ENCODE measurements around the gene MTRF1L. TPM values are rescaled to one million over a fixed set of nuclear protein-coding genes. Genes with fewer than 3 reads are reported as not detected.
A peak's percentile ranks its signal among the peaks of the same experiment; 100 is the strongest.

MTRF1L gene, protein sequence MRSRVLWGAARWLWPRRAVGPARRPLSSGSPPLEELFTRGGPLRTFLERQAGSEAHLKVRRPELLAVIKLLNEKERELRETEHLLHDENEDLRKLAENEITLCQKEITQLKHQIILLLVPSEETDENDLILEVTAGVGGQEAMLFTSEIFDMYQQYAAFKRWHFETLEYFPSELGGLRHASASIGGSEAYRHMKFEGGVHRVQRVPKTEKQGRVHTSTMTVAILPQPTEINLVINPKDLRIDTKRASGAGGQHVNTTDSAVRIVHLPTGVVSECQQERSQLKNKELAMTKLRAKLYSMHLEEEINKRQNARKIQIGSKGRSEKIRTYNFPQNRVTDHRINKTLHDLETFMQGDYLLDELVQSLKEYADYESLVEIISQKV
- 1 to 10 TPM; 4.8 to 9.9 (median 7.3) TPM for total RNA-seq
- 1 to 10 TPM; 4.4 to 8.5 TPM for polyA plus RNA-seq

GRCh38 chr6:153002613-153003365 lies at the start of gene MTRF1L:
Gene MTRF1L, minus strand, starts transcription at chr6:153002709. Its CDS starts 24 bp downstream, at chr6:153002685.
- Histone ChIP-seq H3K4me1 (peaks cover 4 to 32% (median 31%) of the 10 kb centered on the region in 3 donors), H3K27me3 (no peaks in the 10 kb centered on the region), H3K36me3 (no peaks in the 10 kb centered on the region), H3K9me3 (no peaks in the 10 kb centered on the region), H3K4me3 (peak within 1 kb of the TSS; percentile 57 to 92 (median 68)), H3K27ac (peak within 1 kb of the TSS; percentile 48 to 86 (median 68))
- ATAC-seq, result peak; percentile 97 to 99 (median 98)
- WGBS, 2 donors, result 0 to 1% methylated on average over 50 to 52 of the region's 52 CpGs
- intact Hi-C loops (cut with DNase I), result no loop called here
- TF ChIP-seq, protein P1, sequence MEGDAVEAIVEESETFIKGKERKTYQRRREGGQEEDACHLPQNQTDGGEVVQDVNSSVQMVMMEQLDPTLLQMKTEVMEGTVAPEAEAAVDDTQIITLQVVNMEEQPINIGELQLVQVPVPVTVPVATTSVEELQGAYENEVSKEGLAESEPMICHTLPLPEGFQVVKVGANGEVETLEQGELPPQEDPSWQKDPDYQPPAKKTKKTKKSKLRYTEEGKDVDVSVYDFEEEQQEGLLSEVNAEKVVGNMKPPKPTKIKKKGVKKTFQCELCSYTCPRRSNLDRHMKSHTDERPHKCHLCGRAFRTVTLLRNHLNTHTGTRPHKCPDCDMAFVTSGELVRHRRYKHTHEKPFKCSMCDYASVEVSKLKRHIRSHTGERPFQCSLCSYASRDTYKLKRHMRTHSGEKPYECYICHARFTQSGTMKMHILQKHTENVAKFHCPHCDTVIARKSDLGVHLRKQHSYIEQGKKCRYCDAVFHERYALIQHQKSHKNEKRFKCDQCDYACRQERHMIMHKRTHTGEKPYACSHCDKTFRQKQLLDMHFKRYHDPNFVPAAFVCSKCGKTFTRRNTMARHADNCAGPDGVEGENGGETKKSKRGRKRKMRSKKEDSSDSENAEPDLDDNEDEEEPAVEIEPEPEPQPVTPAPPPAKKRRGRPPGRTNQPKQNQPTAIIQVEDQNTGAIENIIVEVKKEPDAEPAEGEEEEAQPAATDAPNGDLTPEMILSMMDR (IDR thresholded peaks at IDR 0.05), result no peak
- FAIRE-seq, result peak; percentile 63
- DNase-seq, result peak; percentile 89 to 94 (median 92)

DNA sequence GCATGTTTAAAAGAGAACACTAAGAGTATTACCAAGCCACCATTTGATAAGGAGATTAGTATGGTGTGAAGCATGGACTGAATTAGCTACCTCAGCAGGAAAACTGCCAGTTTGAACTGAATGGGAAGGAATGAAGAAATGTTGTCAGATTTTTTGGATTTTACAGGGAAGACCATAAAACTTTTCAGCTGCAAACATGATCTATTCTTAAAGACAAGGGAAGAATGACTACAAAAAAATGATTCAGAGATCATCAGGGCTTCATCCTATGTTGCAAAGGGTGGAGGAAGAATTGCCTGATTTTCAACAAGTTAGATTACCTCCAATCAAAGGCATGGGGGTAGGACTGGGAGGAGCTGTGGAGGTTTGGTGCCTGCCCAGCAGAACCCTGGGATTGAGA lies 49.3 kb upstream of the MTRF1L start:
- Histone ChIP-seq H3K4me1 (no peaks in the 10 kb centered on the region), H3K36me3 (no peaks in the 10 kb centered on the region), H3K27me3 (no peaks in the 10 kb centered on the region), H3K9me3 (no peaks in the 10 kb centered on the region), H3K4me3 (no peak overlapping the region), H3K27ac (no peak overlapping the region)
- DNase-seq (no peak), ATAC-seq (no peak), FAIRE-seq (no peak)
- TF ChIP-seq, protein P1 (IDR thresholded peaks at IDR 0.05), result no peak
- intact Hi-C loops (cut with DNase I), result no loop called here

DNA sequence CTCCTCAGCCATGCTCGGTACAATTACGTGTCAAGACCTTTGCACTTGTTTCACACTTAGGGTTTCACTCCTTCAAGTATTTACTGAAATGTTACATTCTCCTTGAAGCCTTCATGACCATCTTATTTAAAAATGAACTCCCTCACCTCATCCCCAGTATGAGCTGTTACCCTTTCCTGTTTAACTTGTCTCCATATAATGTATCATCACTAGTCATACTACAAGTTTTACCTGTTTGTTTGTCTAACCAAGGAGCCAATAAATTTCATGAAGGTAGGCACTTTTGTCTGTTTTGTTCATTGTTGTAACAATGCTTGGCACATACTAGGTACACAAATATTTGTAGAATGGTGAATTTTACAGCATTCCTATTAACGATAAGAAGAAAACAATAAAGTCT lies 46.1 kb upstream of the MTRF1L start:
- H3K4me1 ChIP-seq, result peaks cover 0 to 6% (median 4%) of the 10 kb centered on the region in 3 donors
- H3K4me3 ChIP-seq, result no peak overlapping the region
- WGBS, 2 donors, result 90 to 96% methylated on average over 3 of the region's 3 CpGs
- no peak overlapping the region for H3K27ac ChIP-seq
- H3K27me3 ChIP-seq, result no peaks in the 10 kb centered on the region
- ATAC-seq, result no peak
- H3K9me3 ChIP-seq, result no peaks in the 10 kb centered on the region
- intact Hi-C loops (cut with DNase I), result no loop called here
- FAIRE-seq, result no peak
- DNase-seq, result no peak
- TF ChIP-seq, protein P1 (IDR thresholded peaks at IDR 0.05), result no peak
- no peaks in the 10 kb centered on the region for H3K36me3 ChIP-seq

DNA sequence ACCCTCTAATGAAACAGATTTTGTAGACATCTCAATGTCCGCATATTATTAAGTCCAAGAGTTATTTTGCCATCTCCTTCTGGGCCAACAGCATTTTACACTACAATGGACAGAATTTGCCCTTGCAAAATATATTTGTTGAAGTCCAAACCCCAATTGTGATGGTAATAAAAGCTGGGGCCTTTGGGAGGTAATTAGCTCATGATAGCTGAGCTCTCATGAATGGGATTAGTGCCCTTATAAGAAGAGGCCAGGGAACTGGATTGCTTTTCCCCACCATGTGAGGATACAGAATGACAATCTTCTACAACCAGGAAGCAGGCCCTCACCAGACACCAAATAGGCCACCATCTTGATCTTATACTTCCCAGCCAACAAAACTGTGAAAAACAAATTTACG lies 44.9 kb upstream of the MTRF1L start:
- WGBS, 2 donors, result 95 to 100% methylated on average over 2 of the region's 2 CpGs
- H3K9me3 ChIP-seq, result no peaks in the 10 kb centered on the region
- ATAC-seq (no peak), DNase-seq (no peak), FAIRE-seq (no peak)
- TF ChIP-seq, protein P1 (IDR thresholded peaks at IDR 0.05), result no peak
- no peak overlapping the region for H3K27ac ChIP-seq
- peaks cover 0 to 6% (median 4%) of the 10 kb centered on the region in 3 donors for H3K4me1 ChIP-seq
- intact Hi-C loops (cut with DNase I), result no loop called here
- H3K36me3 ChIP-seq, result no peaks in the 10 kb centered on the region
- no peak overlapping the region for H3K4me3 ChIP-seq
- no peaks in the 10 kb centered on the region for H3K27me3 ChIP-seq

All from pancreas (tissue), 10 donors.